Mammary epithelial cell (primary cell): ENCODE results near the gene UBE2E3.

Source experiments
- EZH2 ChIP-seq: IDR thresholded peaks from 2 replicates; pipeline ENCODE4 v1.6.1; 2012; ENCODE audit warnings: low read length, inconsistent platforms, borderline replicate concordance
- TF ChIP-seq, protein P1 (sequence below), 2 donors: IDR thresholded peaks in 1 of 2; conservative IDR thresholded peaks in 1 of 2; 2 replicates each; pipeline ENCODE4 v1.5.1; 2011 to 2012; ENCODE audit warnings: inconsistent platforms in 2 of 2, low read length in 2 of 2, mild to moderate bottlenecking in 2 of 2, control low read depth in 1 of 2, low read depth in 1 of 2; ENCODE audit not compliant: insufficient read depth in 1 of 2; ENCODE audit errors: extremely low read depth in 1 of 2

DNA sequence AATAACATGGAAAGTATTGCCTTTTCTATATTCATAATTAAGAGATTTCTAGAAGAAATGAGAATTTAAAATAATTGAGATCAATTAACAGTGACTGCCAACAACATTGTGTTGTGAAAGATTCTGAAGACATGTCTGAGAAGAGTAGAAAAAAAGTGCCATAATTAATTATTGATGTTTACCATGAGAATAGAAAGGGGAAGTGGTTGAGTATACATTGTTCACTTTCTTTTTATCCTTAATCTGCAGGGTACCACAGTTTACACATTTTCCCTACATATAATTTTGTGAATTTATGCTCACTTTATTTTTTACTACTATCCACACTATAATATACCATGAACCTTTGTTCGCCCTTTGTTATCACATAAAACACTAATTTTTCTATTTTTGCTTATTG is 47.1 kb upstream of the UBE2E3 start:
- TF ChIP-seq, protein P1, sequence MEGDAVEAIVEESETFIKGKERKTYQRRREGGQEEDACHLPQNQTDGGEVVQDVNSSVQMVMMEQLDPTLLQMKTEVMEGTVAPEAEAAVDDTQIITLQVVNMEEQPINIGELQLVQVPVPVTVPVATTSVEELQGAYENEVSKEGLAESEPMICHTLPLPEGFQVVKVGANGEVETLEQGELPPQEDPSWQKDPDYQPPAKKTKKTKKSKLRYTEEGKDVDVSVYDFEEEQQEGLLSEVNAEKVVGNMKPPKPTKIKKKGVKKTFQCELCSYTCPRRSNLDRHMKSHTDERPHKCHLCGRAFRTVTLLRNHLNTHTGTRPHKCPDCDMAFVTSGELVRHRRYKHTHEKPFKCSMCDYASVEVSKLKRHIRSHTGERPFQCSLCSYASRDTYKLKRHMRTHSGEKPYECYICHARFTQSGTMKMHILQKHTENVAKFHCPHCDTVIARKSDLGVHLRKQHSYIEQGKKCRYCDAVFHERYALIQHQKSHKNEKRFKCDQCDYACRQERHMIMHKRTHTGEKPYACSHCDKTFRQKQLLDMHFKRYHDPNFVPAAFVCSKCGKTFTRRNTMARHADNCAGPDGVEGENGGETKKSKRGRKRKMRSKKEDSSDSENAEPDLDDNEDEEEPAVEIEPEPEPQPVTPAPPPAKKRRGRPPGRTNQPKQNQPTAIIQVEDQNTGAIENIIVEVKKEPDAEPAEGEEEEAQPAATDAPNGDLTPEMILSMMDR (conservative IDR thresholded peaks at IDR 0.05 in 1 of 2, IDR thresholded peaks at IDR 0.05 in 1 of 2; ENCODE audit: extremely low read depth in 1 of 2, insufficient read depth in 1 of 2, low read depth in 1 of 2, low read length in 2 of 2), result no peak
- TF ChIP-seq EZH2, result no peak
